ENCODE results near the gene SRC. TPM values are rescaled to one million over a fixed set of nuclear protein-coding genes. Genes with fewer than 3 reads are reported as not detected.

The SRC gene
- total RNA-seq, 2 donors from 2014 or later, result 102 to 123 TPM

GRCh38 chr20:37421060-37421905, 75.3 kb downstream of the SRC start:
- Histone ChIP-seq H3K4me3 (no peak overlapping the region), H3K4me1 (no peaks in the 10 kb centered on the region), H3K27me3 (no peaks in the 10 kb centered on the region), H3K9me3 (no peaks in the 10 kb centered on the region), H3K36me3 (no peaks in the 10 kb centered on the region), H3K9ac (ENCODE audit: low read depth in 2 of 2, low read length in 2 of 2) (no peak overlapping the region), H3K27ac (no peak overlapping the region)
- no peak for TF ChIP-seq CTCF (IDR thresholded peaks at IDR 0.05)
- intact Hi-C loops (cut with DNase I), result no loop called here
- DNase-seq, result no peak

GRCh38 chr20:37421988-37422387, 76.0 kb downstream of the SRC start:
- Histone ChIP-seq H3K4me3 (no peak overlapping the region), H3K27ac (no peak overlapping the region), H3K36me3 (no peaks in the 10 kb centered on the region), H3K27me3 (no peaks in the 10 kb centered on the region), H3K9ac (ENCODE audit: low read depth in 2 of 2, low read length in 2 of 2) (no peak overlapping the region), H3K9me3 (no peaks in the 10 kb centered on the region), H3K4me1 (no peaks in the 10 kb centered on the region)
- intact Hi-C loops (cut with DNase I), result no loop called here
- TF ChIP-seq CTCF (IDR thresholded peaks at IDR 0.05), result no peak
- no peak for DNase-seq

- no peak for TF ChIP-seq CTCF (IDR thresholded peaks at IDR 0.05)
- H3K9ac ChIP-seq (ENCODE audit: low read depth in 2 of 2, low read length in 2 of 2), result no peak overlapping the region
- H3K9me3 ChIP-seq, result no peaks in the 10 kb centered on the region
- DNase-seq, result no peak
- H3K4me1 ChIP-seq, result no peaks in the 10 kb centered on the region
- intact Hi-C loops (cut with DNase I), result no loop called here
- H3K4me3 ChIP-seq, result no peak overlapping the region
- H3K36me3 ChIP-seq, result no peaks in the 10 kb centered on the region
- H3K27ac ChIP-seq, result no peak overlapping the region
- no peaks in the 10 kb centered on the region for H3K27me3 ChIP-seq
Observed at GRCh38 chr20:37422791-37423286, 76.9 kb downstream of the SRC start.

- no peak for TF ChIP-seq CTCF (IDR thresholded peaks at IDR 0.05)
- no peaks in the 10 kb centered on the region for H3K9me3 ChIP-seq
- H3K27ac ChIP-seq, result no peak overlapping the region
- no peak overlapping the region for H3K4me3 ChIP-seq
- intact Hi-C loops (cut with DNase I), result no loop called here
- H3K9ac ChIP-seq (ENCODE audit: low read depth in 2 of 2, low read length in 2 of 2), result no peak overlapping the region
- H3K4me1 ChIP-seq, result no peaks in the 10 kb centered on the region
- no peak for DNase-seq
- no peaks in the 10 kb centered on the region for H3K27me3 ChIP-seq
- no peaks in the 10 kb centered on the region for H3K36me3 ChIP-seq
Observed at GRCh38 chr20:37423545-37423944, 77.6 kb downstream of the SRC start.

GRCh38 chr20:37424062-37424851, 78.3 kb downstream of the SRC start:
- H3K4me1 ChIP-seq, result no peaks in the 10 kb centered on the region
- no peaks in the 10 kb centered on the region for H3K9me3 ChIP-seq
- no peaks in the 10 kb centered on the region for H3K36me3 ChIP-seq
- TF ChIP-seq CTCF (IDR thresholded peaks at IDR 0.05), result no peak
- intact Hi-C loops (cut with DNase I), result no loop called here
- no peak overlapping the region for H3K9ac ChIP-seq (ENCODE audit: low read depth in 2 of 2, low read length in 2 of 2)
- DNase-seq, result no peak
- no peaks in the 10 kb centered on the region for H3K27me3 ChIP-seq
- H3K27ac ChIP-seq, result no peak overlapping the region
- no peak overlapping the region for H3K4me3 ChIP-seq

Measured in colonic mucosa (tissue), 4 donors.